Activated CD8-positive, alpha-beta memory T cell treated with anti-CD3 and anti-CD28 coated beads, Interleukin-2, amount 10 ng/mL, durations not matched to agents 7 days and 5 days (primary cell): Measurements from ENCODE around the gene CHCHD3. TPM values are rescaled to one million over a fixed set of nuclear protein-coding genes. Genes with fewer than 3 reads are reported as not detected.

ENCODE experiments used
- ATAC-seq: fragments of 150-1000 bp; cut with Tn5 transposase; one replicate; pipeline ENCODE4 v1.10.0; 2021; ENCODE audit warnings: moderate library complexity
- CTCF ChIA-PET: fragments of 350-600 bp; sonication (Branson Sonifier 250); formaldehyde crosslinking; loops from one replicate; lab custom pipeline; 2021; ENCODE audit warnings: antibody characterized with exemption; lab: Charles Lee
- DNase-seq: peaks from one replicate; pipeline ENCODE4 v3.0.0-alpha.2; 2020
- H3K27ac Mint-ChIP-seq: one replicate; pipeline ENCODE4 v1.8.0; 2021; ENCODE audit warnings: mild to moderate bottlenecking, mixed read lengths
- H3K27me3 Mint-ChIP-seq: one replicate; pipeline ENCODE4 v1.8.0; 2021; ENCODE audit warnings: mixed read lengths
- H3K36me3 Mint-ChIP-seq: one replicate; pipeline ENCODE4 v1.8.0; 2021; ENCODE audit warnings: mild to moderate bottlenecking, mixed read lengths
- H3K4me1 Mint-ChIP-seq: one replicate; pipeline ENCODE4 v1.8.0; 2021; ENCODE audit warnings: mixed read lengths
- H3K4me3 Mint-ChIP-seq: one replicate; pipeline ENCODE4 v1.8.0; 2021; ENCODE audit warnings: mild to moderate bottlenecking, moderate library complexity, mixed read lengths
- H3K9me3 Mint-ChIP-seq: one replicate; pipeline ENCODE4 v1.8.0; 2022; ENCODE audit warnings: low read depth, mixed read lengths
- total RNA-seq, 2 experiments: library from RNA; stranded (reverse); gene quantifications; one replicate each; pipeline ENCODE4 v1.2.3, GENCODE V29; 2021

Gene CHCHD3
- total RNA-seq, 2 experiments from 2014 or later, result 49.5 to 56.7 TPM

DNA sequence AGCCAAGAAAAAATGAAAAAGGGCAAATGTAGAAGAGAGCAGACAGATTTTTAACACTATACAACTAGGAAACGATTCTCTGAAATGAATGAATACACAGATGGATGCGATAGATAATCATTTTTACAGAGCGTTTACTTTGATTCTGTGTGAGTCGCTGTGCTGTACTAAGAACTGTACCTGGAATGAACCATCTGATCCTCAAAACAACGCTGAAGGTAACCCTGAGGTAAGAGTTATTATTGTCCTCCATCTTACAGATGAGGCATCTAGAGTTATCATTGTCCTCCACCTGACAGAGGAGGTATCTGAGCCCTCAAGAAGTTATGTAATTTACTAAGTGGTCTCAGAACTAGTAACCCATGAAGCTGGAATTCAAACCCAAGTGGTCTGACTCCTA lies 80.2 kb downstream of the CHCHD3 start:
- H3K36me3 Mint-ChIP-seq, result peaks cover 14% of the 10 kb centered on the region
- H3K27ac Mint-ChIP-seq, result no peak overlapping the region
- no peak for DNase-seq
- no peaks in the 10 kb centered on the region for H3K27me3 Mint-ChIP-seq
- no peak overlapping the region for H3K4me3 Mint-ChIP-seq
- CTCF ChIA-PET, result no interaction called here
- ATAC-seq, result no peak
- H3K4me1 Mint-ChIP-seq, result peaks cover 2% of the 10 kb centered on the region
- H3K9me3 Mint-ChIP-seq, result peaks cover 2% of the 10 kb centered on the region

DNA sequence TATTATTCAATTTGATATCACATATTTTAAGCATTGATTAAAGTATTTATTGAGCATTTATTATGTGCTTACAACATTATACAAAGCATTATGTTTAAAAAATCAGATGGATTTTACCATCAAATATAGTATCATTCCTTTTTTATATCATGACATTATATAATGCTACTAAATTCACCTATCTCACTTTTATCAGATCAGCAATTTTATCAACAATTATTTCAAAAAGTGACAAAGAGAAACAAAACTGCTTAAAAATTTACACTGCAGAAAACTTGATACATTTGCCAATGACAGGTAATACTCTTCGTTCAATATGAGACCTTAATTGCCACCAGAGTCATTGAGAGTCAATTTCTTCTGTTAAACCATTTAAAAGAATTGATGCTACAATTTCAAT lies 82.0 kb downstream of the CHCHD3 start:
- H3K9me3 Mint-ChIP-seq, result no peaks in the 10 kb centered on the region
- CTCF ChIA-PET, result no interaction called here
- no peak overlapping the region for H3K27ac Mint-ChIP-seq
- DNase-seq (no peak), ATAC-seq (no peak)
- peaks cover 10% of the 10 kb centered on the region for H3K36me3 Mint-ChIP-seq
- H3K27me3 Mint-ChIP-seq, result no peaks in the 10 kb centered on the region
- peaks cover 2% of the 10 kb centered on the region for H3K4me1 Mint-ChIP-seq
- no peak overlapping the region for H3K4me3 Mint-ChIP-seq

DNA sequence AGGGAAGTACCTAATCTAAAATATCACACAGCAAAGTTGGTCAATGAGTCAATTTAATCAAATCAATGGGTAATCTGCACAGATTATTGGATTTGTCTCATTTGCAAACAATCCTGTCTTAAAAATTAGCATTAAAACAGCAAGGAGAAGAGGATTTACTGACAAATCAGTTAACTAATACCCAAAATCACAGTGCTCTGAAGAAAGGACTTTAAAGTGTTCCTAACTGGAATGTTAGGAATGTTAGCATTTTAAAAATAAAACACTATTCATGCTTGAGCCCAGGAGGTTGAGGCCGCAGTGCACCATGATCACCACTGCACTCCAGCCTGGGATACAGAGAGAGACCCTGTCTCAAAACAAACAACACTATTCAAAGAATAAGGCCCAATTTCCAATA lies 83.1 kb downstream of the CHCHD3 start:
- H3K4me3 Mint-ChIP-seq, result no peak overlapping the region
- H3K4me1 Mint-ChIP-seq, result peaks cover 2% of the 10 kb centered on the region

DNA sequence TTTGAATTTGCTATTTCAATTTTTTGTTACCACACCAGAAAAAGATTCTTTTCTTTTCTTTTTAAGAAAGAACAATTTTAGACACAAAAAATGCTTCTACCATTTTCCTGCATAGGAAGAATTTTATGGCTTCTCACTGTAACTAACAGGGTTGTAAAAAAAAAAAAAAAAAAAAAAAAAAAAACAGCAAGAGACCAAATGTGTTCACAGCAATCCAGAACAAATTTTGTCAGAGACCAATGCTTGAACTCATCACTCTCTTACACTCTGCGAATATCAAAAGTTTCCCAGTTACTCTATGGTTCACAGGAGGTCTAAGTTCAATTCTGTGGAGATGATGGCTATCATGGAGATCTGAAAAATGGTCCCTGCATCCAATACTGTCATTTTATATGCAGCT lies 84.4 kb downstream of the CHCHD3 start:
- Mint-ChIP-seq H3K4me3 (no peak overlapping the region), H3K36me3 (peaks cover 6% of the 10 kb centered on the region), H3K27me3 (no peaks in the 10 kb centered on the region), H3K9me3 (no peaks in the 10 kb centered on the region), H3K27ac (no peak overlapping the region), H3K4me1 (no peaks in the 10 kb centered on the region)
- DNase-seq, result no peak
- CTCF ChIA-PET, result no interaction called here
- no peak for ATAC-seq

More for the DNA sequence above, 83.1 kb downstream of the CHCHD3 start:
- no peaks in the 10 kb centered on the region for H3K9me3 Mint-ChIP-seq
- no peak for DNase-seq
- ATAC-seq, result no peak
- peaks cover 8% of the 10 kb centered on the region for H3K36me3 Mint-ChIP-seq
- CTCF ChIA-PET, result no interaction called here
- no peaks in the 10 kb centered on the region for H3K27me3 Mint-ChIP-seq
- H3K27ac Mint-ChIP-seq, result no peak overlapping the region

DNA sequence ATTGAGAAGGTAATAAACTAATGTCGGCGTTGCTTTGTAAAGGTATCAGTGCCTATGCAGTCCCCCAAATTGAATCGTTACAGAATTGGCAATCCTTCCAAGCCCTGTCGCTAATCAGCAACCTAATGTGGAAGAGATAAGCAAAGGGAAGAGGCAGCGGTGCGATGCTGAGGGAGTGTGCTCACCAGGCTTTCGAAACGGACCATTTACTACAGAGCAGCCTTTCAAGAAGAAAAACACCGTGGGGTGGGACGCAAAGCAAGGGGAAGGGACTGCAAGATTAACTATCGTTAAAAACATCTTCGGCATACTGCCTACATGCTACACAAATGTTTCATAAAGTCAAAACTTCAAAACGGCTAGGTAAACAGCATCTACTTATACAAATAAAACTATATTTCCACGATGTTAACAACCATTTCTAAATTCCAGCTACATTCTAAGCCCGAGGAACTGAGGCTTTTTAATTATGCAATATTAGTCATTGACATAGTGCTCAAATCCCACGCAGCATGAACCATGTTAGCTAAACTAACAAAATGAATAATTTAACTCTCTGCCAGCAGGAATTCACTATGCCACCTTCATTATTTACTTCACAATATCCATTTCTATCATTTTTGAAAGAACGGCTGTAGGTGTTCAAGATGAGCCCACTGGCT lies 85.2 kb downstream of the CHCHD3 start:
- no peak overlapping the region for H3K4me3 Mint-ChIP-seq
- no peak for DNase-seq
- no peak overlapping the region for H3K27ac Mint-ChIP-seq
- peaks cover 6% of the 10 kb centered on the region for H3K36me3 Mint-ChIP-seq
- H3K9me3 Mint-ChIP-seq, result no peaks in the 10 kb centered on the region
- no peaks in the 10 kb centered on the region for H3K27me3 Mint-ChIP-seq
- H3K4me1 Mint-ChIP-seq, result no peaks in the 10 kb centered on the region
- CTCF ChIA-PET, result no interaction called here
- no peak for ATAC-seq

DNA sequence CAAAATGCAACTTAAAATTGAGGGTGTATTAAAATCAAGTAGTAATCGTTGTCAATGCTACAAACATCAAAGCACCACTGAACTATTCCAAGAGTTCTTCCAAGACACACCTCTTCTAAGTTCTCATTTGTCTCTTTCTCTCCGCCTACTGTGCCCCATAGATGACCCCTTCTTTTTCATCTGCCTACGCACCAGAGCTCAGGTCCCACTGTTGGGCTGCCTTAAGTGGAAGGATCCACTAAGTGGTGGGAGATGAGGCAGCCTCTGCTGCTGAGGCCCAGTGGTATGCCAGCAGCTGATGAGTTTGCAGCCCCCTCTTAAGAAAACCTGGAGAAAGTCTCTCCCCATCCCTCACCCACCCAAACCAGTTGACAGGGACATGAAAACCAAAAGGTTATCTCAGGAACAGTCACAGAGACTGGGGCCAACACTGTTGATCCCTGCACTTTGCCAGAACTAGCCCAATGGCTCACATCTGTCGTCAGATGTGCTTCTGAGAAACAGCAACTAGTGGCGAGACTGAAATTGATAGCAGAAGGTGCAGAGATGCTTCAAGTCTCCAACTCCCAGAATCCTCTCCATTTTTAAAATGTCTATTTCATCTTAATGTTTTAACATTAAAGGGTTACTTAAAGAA lies 88.4 kb downstream of the CHCHD3 start:
- H3K36me3 Mint-ChIP-seq, result peaks cover 6% of the 10 kb centered on the region
- CTCF ChIA-PET, result no interaction called here
- H3K4me1 Mint-ChIP-seq, result no peaks in the 10 kb centered on the region
- no peaks in the 10 kb centered on the region for H3K9me3 Mint-ChIP-seq
- DNase-seq, result no peak
- no peaks in the 10 kb centered on the region for H3K27me3 Mint-ChIP-seq
- ATAC-seq, result no peak
- no peak overlapping the region for H3K27ac Mint-ChIP-seq
- H3K4me3 Mint-ChIP-seq, result no peak overlapping the region

DNA sequence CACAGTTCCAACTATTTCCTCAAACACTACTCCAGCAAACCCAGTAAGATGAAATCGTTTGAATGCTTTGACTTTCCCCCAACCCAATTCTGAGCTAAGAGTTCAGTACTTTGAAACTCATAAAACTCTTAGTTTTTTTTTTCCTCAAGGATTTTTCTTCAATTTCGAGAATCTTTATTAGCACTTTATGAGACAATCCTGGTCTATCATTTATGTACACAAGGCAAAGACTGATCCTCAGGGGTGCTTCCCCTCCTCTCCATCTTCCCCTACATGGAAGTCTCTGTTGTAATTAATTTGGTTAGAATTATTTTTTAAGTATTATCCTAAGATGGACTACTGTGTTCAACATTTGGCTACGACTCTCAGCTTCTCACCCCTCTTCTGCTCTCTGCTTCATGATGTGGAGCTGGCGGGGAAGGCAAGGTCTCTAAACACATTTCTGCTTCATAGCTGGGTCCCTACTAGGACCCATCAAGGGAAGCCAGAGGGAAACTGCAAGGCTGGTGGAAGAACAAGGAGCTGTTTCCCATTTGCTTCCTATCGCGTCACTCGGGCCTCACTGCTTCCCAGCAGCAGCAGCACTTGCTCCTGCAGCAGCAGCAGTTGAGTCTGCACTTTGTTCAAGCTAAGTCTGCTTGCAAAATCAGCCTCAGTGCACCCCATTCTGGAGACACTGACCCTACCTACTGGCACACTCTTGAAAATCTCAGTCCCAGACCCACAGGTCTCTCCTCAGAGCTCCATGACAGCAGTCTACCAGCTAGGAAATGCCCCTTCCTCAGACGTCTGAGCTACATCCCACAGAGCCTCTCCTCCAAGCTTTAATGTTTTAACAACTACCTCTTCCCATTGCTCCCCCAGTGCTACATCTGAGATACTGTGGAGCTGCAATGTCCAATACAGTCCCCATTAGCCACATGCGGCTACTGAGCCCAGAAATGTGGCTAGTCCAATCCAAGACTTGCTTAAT lies 90.0 kb downstream of the CHCHD3 start:
- H3K27ac Mint-ChIP-seq, result no peak overlapping the region

DNA sequence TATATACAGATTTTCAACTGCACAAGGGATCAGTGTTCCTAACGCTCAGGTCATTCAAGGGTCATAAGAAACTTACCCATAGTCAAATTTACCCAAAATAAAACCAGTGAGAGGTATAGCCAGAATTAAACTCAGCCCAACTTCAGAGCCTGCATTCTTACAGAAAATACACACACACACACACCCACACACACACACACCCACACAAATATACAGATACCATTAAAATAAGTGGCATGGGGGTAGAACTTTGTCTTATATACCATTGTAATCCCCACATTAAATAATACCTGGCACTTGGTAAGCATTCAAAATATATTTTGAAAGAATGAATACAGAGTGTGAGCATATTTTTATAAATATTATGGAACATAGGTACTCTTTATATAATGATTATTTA lies 93.8 kb downstream of the CHCHD3 start:
- H3K4me3 Mint-ChIP-seq, result no peak overlapping the region
- H3K27ac Mint-ChIP-seq, result no peak overlapping the region
- DNase-seq, result no peak
- peaks cover 2% of the 10 kb centered on the region for H3K9me3 Mint-ChIP-seq
- CTCF ChIA-PET, result no interaction called here
- H3K36me3 Mint-ChIP-seq, result peaks cover 11% of the 10 kb centered on the region
- no peaks in the 10 kb centered on the region for H3K27me3 Mint-ChIP-seq
- no peak for ATAC-seq
- no peaks in the 10 kb centered on the region for H3K4me1 Mint-ChIP-seq

More for the DNA sequence above, 90.0 kb downstream of the CHCHD3 start:
- ATAC-seq (no peak), DNase-seq (no peak)
- no peak overlapping the region for H3K4me3 Mint-ChIP-seq
- peaks cover 10% of the 10 kb centered on the region for H3K36me3 Mint-ChIP-seq
- H3K4me1 Mint-ChIP-seq, result no peaks in the 10 kb centered on the region
- CTCF ChIA-PET, result interaction anchor here (1.4 kb wide), 1 partner anchor 33 kb away, joined by 3 read pairs; no protein-coding TSS in a partner anchor
- no peaks in the 10 kb centered on the region for H3K27me3 Mint-ChIP-seq
- H3K9me3 Mint-ChIP-seq, result no peaks in the 10 kb centered on the region

DNA sequence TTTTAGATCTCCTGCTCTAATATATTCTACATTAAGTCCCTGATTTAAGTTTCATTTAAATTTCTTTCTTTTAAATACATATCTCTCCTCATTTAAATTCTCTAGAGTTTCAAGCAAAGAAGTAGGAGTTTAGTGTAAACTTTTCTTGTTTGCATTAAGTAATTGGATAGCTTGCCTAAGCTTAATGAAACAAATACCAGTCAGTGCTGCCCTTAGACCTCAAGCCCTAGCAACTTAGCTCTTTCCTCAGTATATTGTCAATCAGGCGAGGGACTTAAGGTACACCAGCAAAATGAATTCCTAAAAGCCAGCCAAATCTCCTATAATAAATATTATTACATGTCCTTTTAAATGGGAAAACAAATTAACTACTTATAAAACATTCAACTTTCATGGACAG lies 101.5 kb downstream of the CHCHD3 start:
- Mint-ChIP-seq H3K27me3 (no peaks in the 10 kb centered on the region), H3K9me3 (no peaks in the 10 kb centered on the region)

DNA sequence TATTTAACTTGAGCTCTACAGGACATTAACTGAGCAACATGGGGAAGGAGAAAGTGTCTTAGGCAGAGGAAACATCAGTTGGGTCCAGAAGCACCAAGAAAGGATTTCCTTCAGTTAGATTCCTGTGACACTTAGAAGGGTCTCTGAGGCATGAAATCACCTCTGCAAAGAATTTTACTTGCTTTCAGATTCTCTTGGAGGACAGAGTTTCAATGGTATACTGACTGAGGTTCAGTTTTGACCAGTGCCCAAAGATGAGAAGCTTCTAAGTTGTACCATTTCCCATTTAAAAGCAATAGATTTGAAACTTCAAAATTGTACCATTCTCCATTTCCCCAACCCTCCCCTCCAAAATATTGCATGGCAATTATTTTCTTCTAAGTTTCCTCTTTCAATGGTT lies 102.4 kb downstream of the CHCHD3 start:
- Mint-ChIP-seq H3K4me1 (peaks cover 3% of the 10 kb centered on the region), H3K27ac (no peak overlapping the region), H3K36me3 (peaks cover 8% of the 10 kb centered on the region), H3K27me3 (no peaks in the 10 kb centered on the region), H3K9me3 (no peaks in the 10 kb centered on the region), H3K4me3 (no peak overlapping the region)
- ATAC-seq (no peak), DNase-seq (no peak)
- CTCF ChIA-PET, result no interaction called here

More for the DNA sequence above, 101.5 kb downstream of the CHCHD3 start:
- H3K4me1 Mint-ChIP-seq, result peaks cover 3% of the 10 kb centered on the region
- no peak overlapping the region for H3K27ac Mint-ChIP-seq
- DNase-seq (no peak), ATAC-seq (no peak)
- peaks cover 4% of the 10 kb centered on the region for H3K36me3 Mint-ChIP-seq
- H3K4me3 Mint-ChIP-seq, result no peak overlapping the region
- CTCF ChIA-PET, result no interaction called here

DNA sequence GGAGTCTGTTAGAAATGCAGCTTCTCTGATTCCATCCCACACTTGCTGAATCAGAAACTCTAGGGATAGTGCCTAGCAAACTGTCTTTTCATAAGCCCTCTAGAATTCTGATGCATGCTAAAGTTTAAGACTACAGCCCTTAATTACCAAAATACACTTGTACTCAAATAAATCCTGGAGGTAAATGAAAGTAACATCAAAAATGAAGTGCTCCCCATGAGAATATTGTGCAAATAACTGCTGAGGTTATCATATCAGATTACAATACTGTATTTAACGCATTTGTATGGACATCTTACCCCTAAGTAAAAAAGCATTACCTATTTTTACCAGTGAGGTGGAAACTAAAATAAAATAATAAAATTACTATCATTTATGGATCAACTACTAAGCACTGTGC lies 104.7 kb downstream of the CHCHD3 start:
- Mint-ChIP-seq H3K27me3 (no peaks in the 10 kb centered on the region), H3K4me1 (peaks cover 3% of the 10 kb centered on the region), H3K27ac (no peak overlapping the region), H3K4me3 (no peak overlapping the region), H3K9me3 (no peaks in the 10 kb centered on the region), H3K36me3 (peaks cover 17% of the 10 kb centered on the region)
- no peak for DNase-seq
- ATAC-seq, result no peak
- CTCF ChIA-PET, result interaction anchor here (1.0 kb wide), 1 partner anchor 10 kb away, joined by 3 read pairs; no protein-coding TSS in a partner anchor

DNA sequence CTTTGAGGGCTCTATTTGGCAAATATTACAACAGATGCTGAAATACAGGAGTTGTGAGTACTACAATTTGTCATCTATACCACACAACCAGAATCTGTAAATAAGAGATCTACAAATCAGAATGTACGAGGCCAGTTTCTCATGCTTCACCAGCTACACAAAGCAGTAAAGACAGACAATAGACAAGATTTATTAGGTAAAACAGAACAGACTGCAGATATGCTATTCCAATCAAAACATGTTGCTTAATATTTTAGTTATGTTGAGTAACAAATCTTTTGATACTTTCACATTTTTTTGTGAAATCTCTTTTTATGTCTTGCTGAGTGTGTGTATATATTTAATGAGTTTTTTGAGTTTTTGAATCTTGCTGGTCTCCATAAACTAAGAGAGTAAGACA lies 109.1 kb downstream of the CHCHD3 start:
- peaks cover 3% of the 10 kb centered on the region for H3K4me1 Mint-ChIP-seq
- H3K36me3 Mint-ChIP-seq, result peaks cover 19% of the 10 kb centered on the region
- ATAC-seq, result no peak
- no peak overlapping the region for H3K4me3 Mint-ChIP-seq
- CTCF ChIA-PET, result no interaction called here
- DNase-seq, result no peak
- no peak overlapping the region for H3K27ac Mint-ChIP-seq
- no peaks in the 10 kb centered on the region for H3K9me3 Mint-ChIP-seq
- H3K27me3 Mint-ChIP-seq, result no peaks in the 10 kb centered on the region

DNA sequence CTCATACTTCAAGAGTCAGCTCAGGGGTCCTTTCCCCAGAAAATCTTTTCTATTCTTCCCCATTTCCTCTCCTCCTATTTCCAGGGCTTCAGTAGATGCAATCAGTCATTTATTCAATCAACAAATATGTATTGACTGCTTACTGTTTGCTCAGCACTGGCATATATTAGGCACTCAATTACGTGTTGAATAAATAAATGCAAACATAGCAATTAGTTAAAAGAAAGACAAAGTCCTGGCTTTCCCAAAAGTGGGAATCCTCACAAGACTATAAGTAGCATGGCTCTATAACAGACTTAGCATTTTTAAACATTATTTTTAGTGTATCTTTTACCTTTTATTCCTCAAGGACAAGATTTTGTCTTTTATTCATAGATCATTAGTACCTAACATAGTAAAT lies 111.6 kb downstream of the CHCHD3 start:
- H3K27me3 Mint-ChIP-seq, result no peaks in the 10 kb centered on the region
- CTCF ChIA-PET, result no interaction called here
- ATAC-seq, result no peak
- DNase-seq, result no peak
- H3K4me1 Mint-ChIP-seq, result no peaks in the 10 kb centered on the region
- no peak overlapping the region for H3K27ac Mint-ChIP-seq
- H3K36me3 Mint-ChIP-seq, result peaks cover 19% of the 10 kb centered on the region
- H3K4me3 Mint-ChIP-seq, result no peak overlapping the region
- no peaks in the 10 kb centered on the region for H3K9me3 Mint-ChIP-seq
